ENCODE results near the gene FRAS1.
"Not testable (repeated sequence)": the region's sequence is repeated elsewhere in the genome, so short reads cannot be mapped to it uniquely, and the experiment has no call there.

FRAS1 gene

DNA sequence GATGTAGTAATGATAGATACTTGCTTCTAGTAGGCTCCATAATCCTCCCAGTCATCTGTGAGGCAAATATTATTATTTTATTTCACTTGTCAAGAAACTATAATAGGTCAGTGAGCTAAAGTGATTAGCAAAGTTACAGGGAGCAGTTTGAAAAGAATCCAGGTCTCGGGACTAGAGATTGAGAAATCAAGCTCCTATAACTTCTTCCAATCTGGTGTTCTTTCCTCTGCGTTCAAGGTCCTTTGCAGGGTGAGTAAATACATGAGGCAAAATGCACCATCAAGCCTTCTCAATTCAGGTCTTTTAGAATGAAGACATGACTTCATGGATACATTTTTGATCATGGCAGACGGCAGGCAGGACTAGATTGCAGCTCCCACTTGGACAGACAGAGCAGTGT is 150.4 kb downstream of the FRAS1 start:
- FAIRE-seq (no peak), DNase-seq (ENCODE audit: insufficient read length, low spot score) (no peak)

DNA sequence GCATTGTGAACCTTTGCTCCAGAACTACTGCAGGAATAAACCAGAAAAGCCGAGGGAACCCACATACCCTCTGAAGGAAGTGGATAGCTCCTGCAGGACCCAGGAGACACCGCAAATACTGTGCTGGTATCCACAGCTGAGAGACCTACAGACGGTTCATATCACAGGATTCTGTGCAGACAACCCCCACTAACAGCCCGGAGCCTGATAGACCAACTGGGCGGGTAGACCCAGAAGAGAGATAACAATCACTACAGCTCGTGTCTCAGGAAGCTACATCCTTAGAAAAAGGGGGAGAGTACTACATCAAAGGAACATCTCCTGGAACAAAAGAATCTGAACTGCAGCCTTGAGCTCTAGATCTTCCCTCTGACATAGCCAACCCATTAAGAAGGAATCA is 150.8 kb downstream of the FRAS1 start:
- DNase-seq (ENCODE audit: insufficient read length, low spot score) (no peak), FAIRE-seq (no peak)

DNA sequence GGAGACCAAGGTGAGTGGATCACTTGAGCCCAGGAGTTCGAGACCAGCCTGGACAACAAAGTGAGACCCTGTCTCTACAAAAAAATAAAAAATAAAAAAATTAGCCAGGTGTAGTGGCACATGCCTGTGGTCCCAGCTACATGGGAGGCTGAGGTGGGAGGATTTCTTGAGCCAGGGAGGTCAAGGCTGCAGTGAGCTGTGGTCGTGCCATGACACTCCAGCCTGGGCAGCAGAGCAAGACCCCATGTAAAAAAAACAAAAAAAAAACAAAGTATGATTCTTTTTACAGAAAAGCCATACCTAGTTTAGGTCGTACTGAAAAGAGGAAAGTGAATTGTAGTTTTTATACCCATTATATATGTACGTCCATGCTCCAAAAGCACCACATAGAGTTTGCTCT is 151.8 kb downstream of the FRAS1 start:
- not testable (repeated sequence) for FAIRE-seq; DNase-seq (ENCODE audit: insufficient read length, low spot score)

DNA sequence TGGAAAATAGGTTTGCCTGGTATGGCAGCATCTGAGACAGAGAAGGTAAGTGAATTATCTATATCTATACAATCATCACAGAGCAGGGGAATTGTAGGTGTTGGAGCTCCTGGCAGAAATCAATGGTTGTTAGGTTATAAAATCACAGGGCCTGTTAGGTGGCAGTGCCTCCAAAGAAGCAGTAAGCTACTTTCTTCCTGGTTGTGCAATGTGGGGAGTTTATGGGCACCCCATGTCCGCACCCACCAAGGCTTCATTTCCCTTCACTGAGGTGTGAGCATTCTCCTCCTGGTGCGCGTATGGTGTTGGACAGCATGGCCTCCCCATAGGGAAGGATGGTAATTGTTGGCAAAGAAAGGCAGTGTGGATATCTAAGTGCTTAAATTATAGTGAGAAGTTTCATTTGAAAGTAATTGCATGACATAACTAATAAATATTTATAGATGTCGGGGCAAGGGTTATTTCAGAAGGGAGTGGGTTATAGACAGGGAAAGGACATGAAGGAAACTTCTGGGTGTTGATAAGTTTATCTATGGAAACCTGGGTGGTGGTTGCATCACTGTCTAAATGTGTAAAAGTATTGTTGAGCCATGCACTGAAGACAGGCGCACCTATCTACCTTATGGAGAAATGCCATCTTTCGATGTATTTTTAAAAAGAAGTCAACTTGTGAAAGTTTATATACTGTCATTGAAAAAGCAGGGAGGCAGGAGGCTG is 153.7 kb downstream of the FRAS1 start:
- FAIRE-seq (no peak), DNase-seq (ENCODE audit: insufficient read length, low spot score) (no peak)

DNA sequence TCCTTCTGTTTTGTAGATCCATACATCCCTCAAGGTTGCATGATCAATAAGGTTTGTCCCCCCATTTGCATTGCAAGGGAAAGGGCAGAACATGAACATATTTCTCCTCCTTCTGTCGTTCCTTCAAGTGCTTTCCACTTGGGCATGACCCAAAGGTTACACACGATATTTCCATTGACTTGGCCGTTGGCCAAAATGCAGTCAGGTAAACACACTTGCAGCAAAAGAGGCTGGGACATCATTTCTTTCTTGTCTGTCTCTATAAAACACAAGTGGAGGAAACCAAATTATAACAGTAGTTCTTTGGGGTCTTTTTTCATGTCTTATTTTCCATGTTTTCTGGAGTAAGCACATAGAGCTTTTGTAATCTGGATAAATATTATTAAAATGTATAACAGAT is 156.1 kb downstream of the FRAS1 start:
- no peak for DNase-seq (ENCODE audit: insufficient read length, low spot score)
- no peak for FAIRE-seq

DNA sequence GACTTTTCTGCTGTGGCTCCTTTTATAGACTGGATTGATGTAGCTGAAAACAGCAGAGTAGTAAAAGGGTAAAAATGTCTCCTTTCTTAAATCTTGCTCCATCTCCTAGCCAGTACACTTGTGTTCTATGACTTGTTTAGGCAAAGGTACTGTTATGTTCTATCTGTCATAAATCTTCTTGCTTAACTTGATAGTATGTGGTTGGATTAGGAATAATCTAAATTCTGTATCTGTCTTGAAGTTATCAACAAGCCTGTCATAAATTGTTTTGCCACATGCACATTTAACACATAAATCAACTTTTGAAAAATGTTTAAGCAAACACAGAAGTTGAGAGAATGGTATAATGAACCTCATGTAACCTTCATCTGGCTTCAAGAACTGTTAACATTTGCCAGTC is 157.0 kb downstream of the FRAS1 start:
- FAIRE-seq, result no peak
- DNase-seq (ENCODE audit: insufficient read length, low spot score), result no peak

DNA sequence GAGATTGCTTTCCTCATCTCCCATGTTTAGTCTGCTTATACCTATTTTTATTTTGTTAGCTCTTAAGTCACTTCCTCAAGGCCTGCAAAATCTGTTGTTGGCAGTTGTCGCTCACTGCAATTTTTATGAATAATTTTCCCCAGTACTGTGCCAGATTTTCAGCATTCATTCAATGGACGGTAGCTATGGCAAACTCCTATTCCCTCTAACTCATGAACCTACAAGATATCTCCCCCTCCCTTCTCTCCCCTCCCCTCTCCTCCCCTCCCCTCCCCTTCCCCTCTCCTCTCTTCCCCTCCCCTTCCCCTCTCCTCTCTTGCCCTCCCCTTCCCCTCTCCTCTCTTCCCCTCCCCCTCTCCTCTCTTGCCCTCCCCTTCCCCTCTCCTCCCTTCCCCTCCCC is 160.4 kb downstream of the FRAS1 start:
- FAIRE-seq (no peak), DNase-seq (ENCODE audit: insufficient read length, low spot score) (no peak)

DNA sequence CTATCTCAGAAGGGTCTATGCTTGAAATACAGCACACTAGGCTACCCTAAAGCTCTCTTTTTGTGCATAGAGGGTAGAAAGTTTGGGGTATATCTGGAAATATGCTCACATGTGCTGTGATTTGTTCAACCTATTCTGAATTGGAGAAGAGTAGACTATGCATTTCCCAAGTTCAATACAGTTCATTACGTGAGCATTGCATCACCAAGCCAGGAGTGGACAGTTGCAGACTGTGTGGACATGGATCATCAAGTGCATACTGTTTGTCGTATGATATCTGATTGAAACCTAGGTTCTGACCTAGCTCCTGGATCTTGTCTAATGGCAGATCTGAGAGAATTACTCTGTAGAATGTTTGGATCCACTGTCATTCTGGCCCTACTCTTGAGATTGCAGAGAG is 161.1 kb downstream of the FRAS1 start:
- FAIRE-seq, result no peak
- no peak for DNase-seq (ENCODE audit: insufficient read length, low spot score)

DNA sequence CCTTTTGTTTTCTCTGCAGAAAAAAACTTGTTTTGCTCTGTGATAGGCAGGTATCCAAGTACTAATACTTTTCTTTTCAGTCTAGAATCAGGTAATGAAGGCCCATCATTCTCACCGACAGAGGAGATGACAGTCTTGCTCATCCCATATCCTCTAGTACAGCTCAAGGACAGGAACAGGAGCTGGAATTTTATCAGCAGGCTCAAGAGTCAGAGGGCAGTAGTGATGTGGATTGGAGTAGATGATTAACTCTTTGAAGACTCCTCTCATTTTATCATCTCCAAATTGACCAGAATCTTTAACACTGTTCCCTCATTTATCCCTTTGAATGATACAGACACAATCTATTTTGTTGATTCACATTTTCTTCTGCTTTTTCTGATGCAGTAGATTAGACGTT is 162.7 kb downstream of the FRAS1 start:
- no peak for FAIRE-seq
- no peak for DNase-seq (ENCODE audit: insufficient read length, low spot score)

DNA sequence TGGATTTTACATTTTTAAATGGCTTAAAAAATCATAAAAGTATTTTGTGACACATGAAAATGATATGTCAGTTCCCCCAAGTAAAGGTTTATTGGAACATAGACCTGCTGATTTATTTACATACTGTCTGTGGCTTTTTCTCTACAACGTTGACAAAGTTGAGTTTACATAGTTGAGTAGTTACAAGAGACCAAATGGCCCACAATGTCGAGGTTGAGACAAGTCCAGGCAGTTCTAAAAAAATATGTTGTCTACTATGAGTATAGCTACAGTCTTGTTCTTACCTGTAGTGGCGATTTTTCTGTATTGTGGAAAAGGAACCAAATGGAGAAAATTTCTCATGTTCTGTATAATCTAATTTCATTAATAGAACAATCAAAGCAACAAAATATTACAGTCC is 163.2 kb downstream of the FRAS1 start:
- FAIRE-seq, result no peak
- no peak for DNase-seq (ENCODE audit: insufficient read length, low spot score)

DNA sequence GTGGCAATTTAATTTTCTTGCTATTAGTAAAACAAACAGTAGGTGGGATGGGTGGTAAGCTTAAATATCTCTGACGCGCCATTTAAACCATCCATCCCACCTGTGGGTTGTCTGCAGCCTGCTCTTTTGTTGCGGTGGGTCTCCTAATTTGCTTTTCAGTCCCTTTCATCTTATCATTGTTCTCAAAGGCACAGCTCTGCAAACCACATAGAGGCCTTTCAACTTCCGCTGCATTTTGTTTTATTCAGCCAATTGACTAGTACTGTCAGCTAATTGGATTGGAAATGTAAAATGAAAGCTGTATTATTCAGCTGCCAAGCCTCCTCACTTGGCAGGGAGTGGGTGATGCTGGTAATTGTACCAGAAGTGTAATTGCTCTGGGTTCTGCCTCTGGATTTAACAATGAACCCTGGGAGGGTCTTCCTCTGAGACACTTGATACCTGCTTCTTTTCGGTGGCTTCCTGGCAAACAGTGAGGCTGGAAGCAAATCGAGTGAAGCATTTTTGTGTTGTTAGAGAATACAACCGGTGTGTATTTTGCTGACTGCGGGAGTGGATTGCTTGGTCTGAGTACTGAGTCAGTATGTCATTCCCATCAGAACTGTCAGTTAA is 165.6 kb downstream of the FRAS1 start:
- no peak for DNase-seq (ENCODE audit: insufficient read length, low spot score)
- no peak for FAIRE-seq

DNA sequence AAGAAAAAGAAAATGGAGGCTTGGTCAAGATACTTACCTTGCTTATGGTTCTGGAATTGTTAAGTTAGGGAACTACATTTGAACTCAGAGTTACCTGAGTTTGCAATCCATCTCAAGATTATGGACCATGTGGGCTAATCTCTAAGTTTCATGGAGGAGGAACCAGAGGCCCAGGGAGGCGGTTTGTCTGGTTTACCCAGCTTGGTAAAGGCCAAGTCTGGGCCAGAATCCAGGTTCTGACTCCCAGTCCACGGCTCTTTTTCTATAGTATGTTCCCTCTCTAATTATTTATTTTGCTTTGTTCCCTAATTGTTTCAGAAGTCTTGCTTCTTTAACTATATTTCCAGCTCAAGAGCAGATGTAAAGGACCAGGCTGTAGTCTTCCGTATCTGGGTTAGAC is 168.1 kb downstream of the FRAS1 start:
- DNase-seq (ENCODE audit: insufficient read length, low spot score), result no peak
- FAIRE-seq, result no peak

DNA sequence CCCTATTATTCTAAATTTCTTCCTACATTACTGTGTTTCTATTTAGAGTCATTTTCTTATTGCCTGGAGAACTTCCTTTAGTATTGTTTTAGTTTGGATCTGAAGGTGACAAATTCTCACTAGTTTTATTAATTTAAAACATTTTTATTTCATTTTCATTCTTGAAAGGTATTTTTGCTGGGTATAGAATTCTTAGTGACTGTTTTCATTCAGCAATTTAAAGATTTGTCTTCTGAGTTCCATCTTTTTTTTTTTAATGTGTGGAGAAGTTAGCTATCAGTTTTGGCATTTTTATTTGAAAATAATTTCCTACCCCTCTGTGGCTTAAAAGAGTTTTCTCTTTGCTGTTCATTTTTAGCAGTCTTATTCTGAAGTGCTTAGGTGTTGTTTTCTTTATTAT is 169.2 kb downstream of the FRAS1 start:
- no peak for DNase-seq (ENCODE audit: insufficient read length, low spot score)
- no peak for FAIRE-seq

DNA sequence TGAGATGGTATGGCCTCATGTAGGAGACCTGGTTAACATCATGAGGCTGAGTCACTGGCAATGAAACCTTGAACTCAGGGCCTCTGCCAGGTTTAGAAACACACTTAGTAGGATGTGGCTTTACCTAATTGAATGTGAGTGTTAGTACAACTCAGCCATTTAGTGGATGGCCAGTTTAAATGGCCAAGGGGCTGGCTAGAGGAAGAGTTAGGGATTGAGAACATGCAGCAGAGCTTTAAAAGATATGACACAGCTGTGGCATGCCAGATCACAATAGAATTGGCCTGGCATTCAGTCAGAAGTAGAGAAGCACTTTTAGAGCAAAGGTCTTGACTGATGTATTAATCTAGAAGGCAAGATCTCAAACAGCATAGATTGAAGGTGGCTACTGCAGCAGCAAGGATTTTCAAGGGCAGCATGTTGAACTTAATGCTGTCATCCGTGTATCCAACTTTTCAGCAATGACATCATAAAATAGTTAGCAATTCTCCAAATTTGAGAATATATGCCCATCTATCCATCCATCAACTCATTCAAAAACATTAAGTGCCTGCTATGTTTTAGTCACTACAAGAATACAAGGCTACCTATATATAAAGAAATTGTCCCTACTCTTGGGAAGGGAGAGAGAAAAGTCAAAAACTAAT is 170.4 kb downstream of the FRAS1 start:
- FAIRE-seq, result no peak
- no peak for DNase-seq (ENCODE audit: insufficient read length, low spot score)

DNA sequence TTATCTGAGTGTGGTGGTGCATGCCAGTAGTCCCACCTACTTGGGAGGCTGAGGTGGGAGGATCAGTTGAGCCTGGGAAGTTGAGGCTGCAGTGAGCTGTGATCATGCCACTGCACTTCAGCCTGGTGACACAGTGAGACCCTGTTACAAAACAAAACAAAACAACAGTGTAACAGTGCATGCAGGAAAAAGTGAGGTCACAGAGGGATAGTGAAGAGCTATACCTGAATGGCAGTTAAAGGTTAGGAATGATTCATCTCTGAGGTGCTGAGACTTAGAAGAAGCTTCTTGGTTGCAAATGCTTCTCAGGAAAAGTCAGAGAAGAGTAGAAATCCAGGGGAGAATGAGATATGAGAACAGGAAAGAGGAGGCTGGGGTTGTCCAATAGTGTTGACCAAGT is 178.7 kb downstream of the FRAS1 start:
- DNase-seq (ENCODE audit: insufficient read length, low spot score), result no peak
- FAIRE-seq, result no peak

DNA sequence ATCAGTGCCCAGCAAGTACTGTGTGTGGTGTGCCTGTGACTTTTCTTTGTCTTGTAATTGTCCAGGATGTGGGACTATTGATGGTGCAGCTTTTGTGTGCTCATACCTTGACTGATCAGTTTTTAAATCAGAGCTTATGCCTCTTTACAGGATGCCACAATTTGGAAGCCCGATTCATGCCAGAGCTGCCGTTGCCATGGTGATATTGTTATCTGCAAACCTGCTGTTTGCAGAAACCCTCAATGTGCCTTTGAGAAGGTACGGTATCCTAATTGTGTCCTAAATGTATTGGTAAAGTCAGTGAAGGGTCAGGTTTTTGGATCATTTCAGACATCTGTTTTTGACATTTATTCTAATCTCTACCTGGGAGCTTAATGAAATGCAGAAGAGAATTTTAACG is 180.2 kb downstream of the FRAS1 start:
- FAIRE-seq, result no peak

DNA sequence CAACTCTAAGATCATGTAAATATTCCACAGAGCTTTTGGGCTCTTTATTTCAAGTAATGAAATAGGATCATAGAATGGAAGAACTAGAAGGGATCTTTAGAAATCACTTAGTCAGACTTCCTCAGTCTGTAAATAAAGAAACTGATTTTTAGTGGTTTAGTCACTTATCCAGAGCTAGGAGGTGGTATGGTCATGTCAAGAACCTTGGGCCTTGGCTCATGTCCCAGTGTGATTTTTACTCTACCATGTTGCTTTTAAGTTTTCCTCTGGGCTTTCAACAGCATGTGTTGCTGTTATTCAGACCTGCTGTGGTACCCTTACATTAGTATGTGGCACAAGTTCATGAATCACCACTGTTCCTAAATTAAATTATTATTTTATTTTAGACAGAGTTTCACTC is 184.9 kb downstream of the FRAS1 start:
- DNase-seq (ENCODE audit: insufficient read length, low spot score) (no peak), FAIRE-seq (no peak)

More for the DNA sequence above, 180.2 kb downstream of the FRAS1 start:
- DNase-seq (ENCODE audit: insufficient read length, low spot score), result no peak

DNA sequence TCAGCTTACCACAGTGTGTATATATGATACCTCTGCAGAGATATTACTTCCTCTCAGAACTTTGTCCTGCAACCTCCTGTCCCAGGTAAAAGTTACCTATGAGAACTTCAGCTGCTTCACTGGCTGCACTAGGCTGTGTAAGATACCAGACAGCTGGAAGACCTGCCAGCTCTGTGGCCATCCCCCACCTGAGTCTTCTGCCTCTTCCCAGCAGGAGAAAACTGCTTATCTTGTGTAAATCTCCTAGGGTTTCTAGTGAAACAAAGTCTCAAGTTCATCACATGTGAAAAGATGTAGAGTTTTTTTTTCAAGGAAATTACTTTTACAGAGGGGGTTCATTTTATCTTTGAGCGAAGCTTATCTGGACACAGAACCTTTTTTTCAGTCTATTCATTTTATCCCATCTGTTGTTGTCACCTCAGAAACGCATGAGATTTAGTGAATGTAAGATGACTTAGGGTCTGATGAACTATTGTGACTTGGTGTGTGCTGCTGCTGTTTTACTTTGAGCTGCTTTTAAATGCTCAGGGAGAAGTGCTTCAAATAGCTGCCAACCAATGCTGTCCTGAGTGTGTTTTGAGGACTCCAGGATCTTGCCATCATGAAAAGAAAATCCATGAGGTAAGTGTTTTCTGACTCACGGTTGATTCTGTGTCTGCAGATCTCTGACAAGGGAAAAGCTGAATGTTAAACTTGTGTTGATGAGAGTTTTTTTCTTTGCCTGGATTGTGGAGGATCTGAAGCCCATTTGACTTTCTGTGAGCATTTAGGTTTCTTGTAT is 187.8 kb downstream of the FRAS1 start:
- FAIRE-seq, result no peak

DNA sequence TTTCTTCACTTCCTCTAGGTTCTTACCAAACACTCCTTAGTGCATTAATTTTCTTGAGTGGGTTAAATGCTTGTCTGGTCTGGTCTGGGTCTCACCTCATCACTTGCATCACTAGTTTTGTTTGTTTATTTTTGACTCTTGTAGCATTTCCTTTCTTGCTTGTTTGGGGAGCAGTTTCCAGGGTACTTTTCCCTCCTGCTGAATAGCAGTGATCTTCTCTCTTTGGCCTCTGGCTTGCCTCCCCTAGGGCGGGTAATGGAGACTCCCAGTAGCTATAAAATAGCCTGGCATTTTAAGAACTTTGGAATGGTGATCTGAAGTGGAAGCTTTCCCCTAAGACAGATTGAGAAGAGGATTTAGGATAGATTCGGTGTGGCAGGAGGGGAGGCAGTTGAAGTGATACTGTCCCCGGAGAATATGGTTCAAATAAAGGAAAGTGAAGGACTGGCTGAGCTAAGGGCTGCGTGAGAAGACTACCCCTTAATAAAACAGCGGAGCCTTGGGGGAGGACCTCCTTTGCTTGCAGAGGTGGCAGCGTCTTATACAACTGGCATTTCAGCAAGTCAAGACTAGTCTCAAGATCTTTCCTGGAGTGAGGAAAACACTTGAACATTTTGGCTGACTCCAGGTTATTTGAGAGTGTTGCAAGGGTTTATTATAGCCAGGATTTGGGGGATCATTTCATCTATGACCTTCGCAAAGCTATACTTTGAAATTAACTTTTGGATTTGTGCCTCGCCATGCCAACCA is 190.6 kb downstream of the FRAS1 start:
- no peak for FAIRE-seq
- no peak for DNase-seq (ENCODE audit: insufficient read length, low spot score)

More for the DNA sequence above, 187.8 kb downstream of the FRAS1 start:
- DNase-seq (ENCODE audit: insufficient read length, low spot score), result no peak

DNA sequence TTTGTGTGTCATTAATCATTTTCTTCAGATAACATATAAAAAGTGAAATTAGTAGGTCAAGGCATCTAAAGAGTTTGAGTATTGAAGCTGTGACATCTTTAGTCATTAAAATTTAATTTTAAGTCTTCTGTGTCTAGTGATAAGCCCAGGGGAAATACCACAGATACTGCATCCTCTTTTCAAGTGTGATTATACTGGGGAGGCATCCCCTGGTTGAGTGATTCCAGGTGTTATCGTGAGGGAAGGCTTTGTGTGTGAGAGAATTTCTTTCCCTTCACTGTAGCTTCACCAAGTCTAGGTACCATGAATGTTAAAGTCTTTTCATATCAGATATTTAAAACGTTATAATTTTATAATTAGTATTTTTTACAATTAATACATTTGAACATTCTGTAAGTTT is 193.4 kb downstream of the FRAS1 start:
- no peak for FAIRE-seq
- DNase-seq (ENCODE audit: insufficient read length, low spot score), result no peak

DNA sequence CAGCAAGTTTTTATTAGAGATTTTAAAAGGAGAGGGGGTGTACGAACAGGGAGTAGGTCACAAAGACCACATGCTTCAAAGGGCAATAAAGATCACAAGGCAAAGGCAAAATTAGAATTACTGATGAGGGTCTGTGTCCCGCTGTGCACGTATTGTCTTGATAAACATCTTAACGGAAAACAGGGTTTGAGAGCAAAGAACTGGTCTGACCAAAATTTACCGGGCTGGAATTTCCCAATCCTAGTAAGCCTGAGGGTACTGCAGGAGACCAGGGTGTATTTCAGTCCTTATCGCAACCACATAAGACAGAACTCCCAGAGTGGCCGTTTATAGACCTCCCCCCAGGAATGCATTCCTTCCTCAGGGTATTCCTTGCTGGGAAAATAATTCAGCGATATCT is 195.7 kb downstream of the FRAS1 start:
- not testable (repeated sequence) for FAIRE-seq; DNase-seq (ENCODE audit: insufficient read length, low spot score)

Measured in HTR-8/SVneo (cell line).